ENCODE measurements around the gene RRP15. TPM values are rescaled to one million over a fixed set of nuclear protein-coding genes. Genes with fewer than 3 reads are reported as not detected.

Gene RRP15
- total RNA-seq, 1 experiment from 2014 or later, result 25.6 TPM

DNA sequence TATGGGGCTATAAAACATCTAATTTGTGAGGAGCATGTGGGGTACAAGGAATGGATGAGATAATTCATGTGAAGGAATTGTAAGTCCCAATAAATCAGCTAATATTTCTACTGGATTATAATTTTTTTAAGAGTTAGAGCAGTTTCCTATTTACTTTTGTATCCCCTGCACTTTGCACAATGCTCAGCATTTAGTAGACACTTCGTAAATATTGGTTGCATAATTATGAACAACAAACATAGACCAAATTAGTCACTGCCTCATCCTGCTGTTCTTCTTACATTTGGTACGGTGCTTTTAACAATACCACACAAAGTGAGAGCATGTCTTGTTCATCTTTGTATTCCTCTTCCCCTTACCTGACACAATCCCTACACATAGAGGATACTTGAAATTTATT lies 27.1 kb upstream of the RRP15 start:
- H3K27ac ChIP-seq (ENCODE audit: low read length), result no peak overlapping the region
- no peak overlapping the region for H3K4me2 ChIP-seq (ENCODE audit: low read length)
- BruUV-seq (replicated peaks), result no TSS peak
- H3K9me3 ChIP-seq (ENCODE audit: low read length), result no peaks in the 10 kb centered on the region
- no peaks in the 10 kb centered on the region for H3K9me2 ChIP-seq (replicated peaks; ENCODE audit: low read length)
- no peak overlapping the region for H3K4me3 ChIP-seq (ENCODE audit: low read length)
- TF ChIP-seq EZH2phosphoT487 (IDR thresholded peaks at IDR 0.05; ENCODE audit: borderline replicate concordance, low read length) (no peak), EZH2 (IDR thresholded peaks at IDR 0.05; ENCODE audit: low read length, unreplicated experiment) (no peak)
- no peak; the same call in 1 of the 2 replicates for ATAC-seq
- ChIA-PET POLR2A (ENCODE audit: unreplicated experiment) (no interaction called here), CTCF (no interaction called here)
- intact Hi-C loops (cut with micrococcal nuclease), result no loop called here
- no peaks in the 10 kb centered on the region for H3K79me2 ChIP-seq (ENCODE audit: low read length)
- H3K27me3 ChIP-seq (ENCODE audit: low read length), result no peaks in the 10 kb centered on the region
- DNase-seq, result peak; percentile 26
- no peaks in the 10 kb centered on the region for H3F3A ChIP-seq (ENCODE audit: low read length, unreplicated experiment)
- H3K4me1 ChIP-seq (ENCODE audit: insufficient read depth, low read length), result no peaks in the 10 kb centered on the region
- no peak overlapping the region for H2AFZ ChIP-seq (ENCODE audit: low read length)
- no peak overlapping the region for H3K9ac ChIP-seq (ENCODE audit: low read length)
- no peaks in the 10 kb centered on the region for H3K36me3 ChIP-seq (ENCODE audit: low read depth, low read length)
- H4K20me1 ChIP-seq (ENCODE audit: low read length), result no peaks in the 10 kb centered on the region

DNA sequence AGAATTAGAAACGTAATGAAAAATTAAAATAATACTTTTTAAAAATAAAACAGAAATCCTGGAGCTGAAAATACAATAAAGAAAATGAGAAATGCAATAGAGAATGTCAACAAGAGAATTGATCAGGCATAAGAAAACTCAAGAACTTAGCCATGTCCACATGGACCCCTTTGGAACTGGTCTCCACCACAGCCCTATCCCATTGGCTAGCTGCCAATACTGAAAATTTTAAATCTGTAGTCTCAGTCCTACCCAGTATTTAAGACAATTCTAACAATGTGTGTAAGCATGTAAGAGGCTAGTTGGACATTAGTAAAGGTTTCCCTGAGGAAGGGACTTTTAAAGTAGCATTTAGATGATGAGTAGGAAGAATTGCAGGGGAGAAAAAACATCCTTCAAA lies 25.8 kb upstream of the RRP15 start:
- ATAC-seq, result no peak
- H3K79me2 ChIP-seq (ENCODE audit: low read length), result no peaks in the 10 kb centered on the region
- no TSS peak for BruUV-seq (replicated peaks)
- CTCF ChIA-PET, result interaction anchor here (0.7 kb wide), 1 partner anchor 122 kb away, joined by 4 read pairs; no protein-coding TSS in a partner anchor
- H4K20me1 ChIP-seq (ENCODE audit: low read length), result no peaks in the 10 kb centered on the region
- no peaks in the 10 kb centered on the region for H3K36me3 ChIP-seq (ENCODE audit: low read depth, low read length)
- POLR2A ChIA-PET (ENCODE audit: unreplicated experiment), result interaction anchor here (0.8 kb wide), 1 partner anchor 25 kb away, joined by 6 read pairs; the partner anchor contains the start of gene RRP15
- H3K27me3 ChIP-seq (ENCODE audit: low read length), result no peaks in the 10 kb centered on the region
- H3K4me1 ChIP-seq (ENCODE audit: insufficient read depth, low read length), result no peaks in the 10 kb centered on the region
- H3K4me3 ChIP-seq (ENCODE audit: low read length), result no peak overlapping the region
- no peak overlapping the region for H2AFZ ChIP-seq (ENCODE audit: low read length)
- H3K9me2 ChIP-seq (replicated peaks; ENCODE audit: low read length), result no peaks in the 10 kb centered on the region
- H3K9me3 ChIP-seq (ENCODE audit: low read length), result no peaks in the 10 kb centered on the region
- no peak overlapping the region for H3K27ac ChIP-seq (ENCODE audit: low read length)
- no peak for DNase-seq
- no peaks in the 10 kb centered on the region for H3F3A ChIP-seq (ENCODE audit: low read length, unreplicated experiment)
- no peak overlapping the region for H3K4me2 ChIP-seq (ENCODE audit: low read length)
- H3K9ac ChIP-seq (ENCODE audit: low read length), result no peak overlapping the region
- intact Hi-C loops (cut with micrococcal nuclease), result no loop called here
- TF ChIP-seq CTCF (conservative IDR thresholded peaks at IDR 0.05; ENCODE audit: low read depth, low read length) (no peak), EZH2phosphoT487 (IDR thresholded peaks at IDR 0.05; ENCODE audit: borderline replicate concordance, low read length) (no peak), EZH2 (IDR thresholded peaks at IDR 0.05; ENCODE audit: low read length, unreplicated experiment) (no peak)

GRCh38 chr1:218259800-218260199 lies 25.3 kb upstream of the RRP15 start:
- CTCF ChIA-PET, result interaction anchor here (0.6 to 0.7 kb wide), 3 partner anchors 122 to 1552 kb away, joined by 3 to 4 read pairs (median 3); no protein-coding TSS in a partner anchor
- H3F3A ChIP-seq (ENCODE audit: low read length, unreplicated experiment), result no peaks in the 10 kb centered on the region
- ATAC-seq (0 out of 2 replicates have a peak, but pooled peaks have one; percentile 29), DNase-seq (peak; percentile 64)
- POLR2A ChIA-PET (ENCODE audit: unreplicated experiment), result interaction anchor here (0.8 kb wide), 1 partner anchor 25 kb away, joined by 6 read pairs; the partner anchor contains the start of gene RRP15
- H3K4me1 ChIP-seq (ENCODE audit: insufficient read depth, low read length), result no peaks in the 10 kb centered on the region
- intact Hi-C loops (cut with micrococcal nuclease), result no loop called here
- no peak overlapping the region for H3K4me2 ChIP-seq (ENCODE audit: low read length)
- no peaks in the 10 kb centered on the region for H4K20me1 ChIP-seq (ENCODE audit: low read length)
- BruUV-seq (replicated peaks), result no TSS peak
- no peaks in the 10 kb centered on the region for H3K9me3 ChIP-seq (ENCODE audit: low read length)
- H3K9me2 ChIP-seq (replicated peaks; ENCODE audit: low read length), result no peaks in the 10 kb centered on the region
- no peak overlapping the region for H3K4me3 ChIP-seq (ENCODE audit: low read length)
- H3K27me3 ChIP-seq (ENCODE audit: low read length), result no peaks in the 10 kb centered on the region
- no peak overlapping the region for H2AFZ ChIP-seq (ENCODE audit: low read length)
- peak; percentile 79 for TF ChIP-seq CTCF (conservative IDR thresholded peaks at IDR 0.05; ENCODE audit: low read depth, low read length)
- no peak for TF ChIP-seq EZH2phosphoT487 (IDR thresholded peaks at IDR 0.05; ENCODE audit: borderline replicate concordance, low read length)
- TF ChIP-seq EZH2 (IDR thresholded peaks at IDR 0.05; ENCODE audit: low read length, unreplicated experiment), result no peak
- no peaks in the 10 kb centered on the region for H3K36me3 ChIP-seq (ENCODE audit: low read depth, low read length)
- no peak overlapping the region for H3K27ac ChIP-seq (ENCODE audit: low read length)
- no peaks in the 10 kb centered on the region for H3K79me2 ChIP-seq (ENCODE audit: low read length)
- no peak overlapping the region for H3K9ac ChIP-seq (ENCODE audit: low read length)

Measured in PC-3 (cell line).